Stimulated activated CD4-positive, alpha-beta T cell treated with anti-CD3 and anti-CD28 coated beads, Interleukin-15, amount 100 ng/mL, for 48 hours (primary cell): Measurements from ENCODE around the gene SIGLEC14.

Experiments used
- DNase-seq, 2 donors: peaks; one replicate each; pipeline ENCODE4 v3.0.0-alpha.2; 2020; ENCODE audit warnings: low read depth in 2 of 2

The SIGLEC14 gene

GRCh38 chr19:51615991-51616390 is 30.6 kb downstream of the SIGLEC14 start:
- DNase-seq = no peak

GRCh38 chr19:51614789-51615188 is 31.8 kb downstream of the SIGLEC14 start:
- DNase-seq = no peak

GRCh38 chr19:51610576-51610975 is 36.0 kb downstream of the SIGLEC14 start:
- no peak for DNase-seq

GRCh38 chr19:51607920-51608562 is 38.6 kb downstream of the SIGLEC14 start:
- peak; percentile 49 to 59 for DNase-seq

GRCh38 chr19:51607077-51607476 is 39.5 kb downstream of the SIGLEC14 start:
- DNase-seq = peak; percentile 23 to 35

GRCh38 chr19:51602189-51602854 is 44.3 kb downstream of the SIGLEC14 start:
- no peak for DNase-seq

GRCh38 chr19:51600940-51601580 is 45.6 kb downstream of the SIGLEC14 start:
- DNase-seq = no peak

GRCh38 chr19:51599084-51599483 is 47.5 kb downstream of the SIGLEC14 start:
- no peak for DNase-seq

- no peak for DNase-seq
These were observed 48.3 kb downstream of the SIGLEC14 start for GRCh38 chr19:51598159-51598915.

GRCh38 chr19:51595190-51596175 is 51.1 kb downstream of the SIGLEC14 start:
- no peak for DNase-seq

- no peak for DNase-seq
These were observed 51.9 kb downstream of the SIGLEC14 start for GRCh38 chr19:51594774-51595109.

- DNase-seq = peak; percentile 93 to 95
These were observed 52.5 kb downstream of the SIGLEC14 start for GRCh38 chr19:51593969-51594773.

- no peak for DNase-seq
These were observed 53.3 kb downstream of the SIGLEC14 start for GRCh38 chr19:51593138-51593890.
